Measurements from ENCODE around the gene ACOT6. TPM values are rescaled to one million over a fixed set of nuclear protein-coding genes. Genes with fewer than 3 reads are reported as not detected.
"Not testable (repeated sequence)": the region's sequence is repeated elsewhere in the genome, so short reads cannot be mapped to it uniquely, and the experiment has no call there.

The ACOT6 gene
- total RNA-seq, 2 experiments from 2014 or later, result not detected

- DNase-seq, H3K4me3 Mint-ChIP-seq, H3K9me3 Mint-ChIP-seq, POLR2A ChIA-PET, CTCF ChIA-PET, H3K27ac Mint-ChIP-seq, H3K27me3 Mint-ChIP-seq: not testable (repeated sequence)
- Mint-ChIP-seq H3K36me3 (ENCODE audit: low read depth) (peaks cover 19% of the 10 kb centered on the region), H3K4me1 (peaks cover 11% of the 10 kb centered on the region)
These were observed 38.1 kb upstream of the ACOT6 start for GRCh38 chr14:73574251-73574650.

- H3K27me3 Mint-ChIP-seq, result no peaks in the 10 kb centered on the region
- ChIA-PET CTCF (no interaction called here), POLR2A (no interaction called here)
- H3K36me3 Mint-ChIP-seq (ENCODE audit: low read depth), result peaks cover 21% of the 10 kb centered on the region
- H3K4me1 Mint-ChIP-seq, result no peaks in the 10 kb centered on the region
- no peak overlapping the region for H3K27ac Mint-ChIP-seq
- no peak for DNase-seq
- H3K4me3 Mint-ChIP-seq, result no peak overlapping the region
- H3K9me3 Mint-ChIP-seq, result no peaks in the 10 kb centered on the region
These were observed 35.9 kb upstream of the ACOT6 start for GRCh38 chr14:73576391-73576790.

GRCh38 chr14:73577214-73577613 is 35.1 kb upstream of the ACOT6 start:
- H3K36me3 Mint-ChIP-seq (ENCODE audit: low read depth), result peaks cover 21% of the 10 kb centered on the region
- POLR2A ChIA-PET, result interaction anchor here (1.1 kb wide), 1 partner anchor 8 kb away, joined by 5 read pairs; the partner anchor contains the start of gene ACOT2

GRCh38 chr14:73582102-73582979 is 30.0 kb upstream of the ACOT6 start:
- H3K27ac Mint-ChIP-seq; DNase-seq; CTCF ChIA-PET; H3K36me3 Mint-ChIP-seq (ENCODE audit: low read depth); POLR2A ChIA-PET; H3K4me1 Mint-ChIP-seq; H3K27me3 Mint-ChIP-seq; H3K4me3 Mint-ChIP-seq; H3K9me3 Mint-ChIP-seq: not testable (repeated sequence)

More at GRCh38 chr14:73577214-73577613, 35.1 kb upstream of the ACOT6 start:
- not testable (repeated sequence) for H3K9me3 Mint-ChIP-seq, H3K4me3 Mint-ChIP-seq, DNase-seq, H3K27me3 Mint-ChIP-seq, H3K27ac Mint-ChIP-seq, H3K4me1 Mint-ChIP-seq
- CTCF ChIA-PET, result interaction anchor here (1.4 kb wide), 1 partner anchor 9 kb away, joined by 5 read pairs; the partner anchor contains the start of gene ACOT2

GRCh38 chr14:73588695-73589094 is 23.6 kb upstream of the ACOT6 start:
- no peak for DNase-seq
- peaks cover 7% of the 10 kb centered on the region for H3K4me1 Mint-ChIP-seq
- H3K36me3 Mint-ChIP-seq (ENCODE audit: low read depth), result no peaks in the 10 kb centered on the region
- ChIA-PET POLR2A (no interaction called here), CTCF (interaction anchor here (3.2 kb wide), 1 partner anchor 19 kb away, joined by 22 read pairs; the partner anchor contains the start of gene ACOT2)
- H3K27ac Mint-ChIP-seq, result no peak overlapping the region
- H3K9me3 Mint-ChIP-seq, result no peaks in the 10 kb centered on the region
- peaks cover 2% of the 10 kb centered on the region for H3K27me3 Mint-ChIP-seq
- no peak overlapping the region for H3K4me3 Mint-ChIP-seq

GRCh38 chr14:73589116-73589515 is 23.2 kb upstream of the ACOT6 start:
- DNase-seq, result no peak
- POLR2A ChIA-PET, result interaction anchor here (0.8 kb wide), 1 partner anchor 21 kb away, joined by 4 read pairs; the partner anchor contains the start of gene ACOT2
- CTCF ChIA-PET, result interaction anchor here (0.6 to 3.2 kb wide), 3 partner anchors 19 to 81 kb away, joined by 4 to 22 read pairs (median 5); partner anchors contain the start of gene ACOT2
- Mint-ChIP-seq H3K4me3 (no peak overlapping the region), H3K27me3 (peaks cover 2% of the 10 kb centered on the region), H3K27ac (no peak overlapping the region), H3K9me3 (no peaks in the 10 kb centered on the region), H3K36me3 (ENCODE audit: low read depth) (no peaks in the 10 kb centered on the region), H3K4me1 (peaks cover 8% of the 10 kb centered on the region)

- ChIA-PET POLR2A (interaction anchor here (1.2 kb wide), 1 partner anchor 23 kb away, joined by 3 read pairs; no protein-coding TSS in a partner anchor), CTCF (interaction anchor here (3.2 kb wide), 1 partner anchor 21 kb away, joined by 22 read pairs; the partner anchor contains the start of gene ACOT2)
- H3K27ac Mint-ChIP-seq; H3K27me3 Mint-ChIP-seq; H3K4me1 Mint-ChIP-seq; H3K36me3 Mint-ChIP-seq (ENCODE audit: low read depth); H3K9me3 Mint-ChIP-seq; H3K4me3 Mint-ChIP-seq; DNase-seq: not testable (repeated sequence)
These were observed 21.7 kb upstream of the ACOT6 start for GRCh38 chr14:73590673-73591004.

- peaks cover 8% of the 10 kb centered on the region for H3K4me1 Mint-ChIP-seq
- no peaks in the 10 kb centered on the region for H3K36me3 Mint-ChIP-seq (ENCODE audit: low read depth)
- peaks cover 2% of the 10 kb centered on the region for H3K27me3 Mint-ChIP-seq
- peak within 1 kb of the TSS; percentile 62 for H3K4me3 Mint-ChIP-seq
- CTCF ChIA-PET, result interaction anchor here (0.6 to 1.3 kb wide), 4 partner anchors 21 to 83 kb away, joined by 3 to 8 read pairs (median 4); partner anchors contain the start of genes ACOT2 and ACOT6
- DNase-seq, result peak; percentile 54
- H3K27ac Mint-ChIP-seq, result peak within 1 kb of the TSS; percentile 53
- POLR2A ChIA-PET, result interaction anchor here (1.0 to 1.7 kb wide), 3 partner anchors 22 to 121 kb away, joined by 4 to 13 read pairs (median 6); partner anchors contain the start of genes ACOT2 and RIOX1
- H3K9me3 Mint-ChIP-seq, result no peaks in the 10 kb centered on the region
These were observed 20.4 kb upstream of the ACOT6 start, which contains the start of gene ACOT4 for GRCh38 chr14:73591690-73592449. TSS of gene ACOT4 (plus strand) at chr14:73591873. CDS start at chr14:73591960, 87 bp downstream.

- H3K4me3 Mint-ChIP-seq, result no peak overlapping the region
- POLR2A ChIA-PET, result interaction anchor here (2.1 kb wide), 1 partner anchor 18 kb away, joined by 5 read pairs; the partner anchor contains the start of gene ACOT6
- H3K4me1 Mint-ChIP-seq, result peaks cover 8% of the 10 kb centered on the region
- no peaks in the 10 kb centered on the region for H3K36me3 Mint-ChIP-seq (ENCODE audit: low read depth)
- peaks cover 2% of the 10 kb centered on the region for H3K27me3 Mint-ChIP-seq
- CTCF ChIA-PET, result interaction anchor here (1.1 kb wide), 1 partner anchor 18 kb away, joined by 4 read pairs; the partner anchor contains the start of gene ACOT6
- no peak overlapping the region for H3K27ac Mint-ChIP-seq
- DNase-seq, result no peak
- no peaks in the 10 kb centered on the region for H3K9me3 Mint-ChIP-seq
These were observed 17.8 kb upstream of the ACOT6 start for GRCh38 chr14:73594491-73594890.

GRCh38 chr14:73599499-73599898 is 12.8 kb upstream of the ACOT6 start:
- ChIA-PET POLR2A (no interaction called here), CTCF (interaction anchor here (0.5 kb wide), 1 partner anchor 30 kb away, joined by 3 read pairs; no protein-coding TSS in a partner anchor)
- Mint-ChIP-seq H3K36me3 (ENCODE audit: low read depth) (no peaks in the 10 kb centered on the region), H3K27ac (no peak overlapping the region), H3K4me3 (no peak overlapping the region), H3K27me3 (no peaks in the 10 kb centered on the region), H3K9me3 (no peaks in the 10 kb centered on the region), H3K4me1 (peaks cover 4% of the 10 kb centered on the region)
- no peak for DNase-seq

GRCh38 chr14:73602994-73603393 is 9.3 kb upstream of the ACOT6 start:
- no peaks in the 10 kb centered on the region for H3K9me3 Mint-ChIP-seq
- no peaks in the 10 kb centered on the region for H3K27me3 Mint-ChIP-seq
- H3K36me3 Mint-ChIP-seq (ENCODE audit: low read depth), result no peaks in the 10 kb centered on the region
- H3K4me1 Mint-ChIP-seq, result peaks cover 11% of the 10 kb centered on the region
- no peak overlapping the region for H3K27ac Mint-ChIP-seq
- POLR2A ChIA-PET, result no interaction called here
- CTCF ChIA-PET, result no interaction called here
- no peak overlapping the region for H3K4me3 Mint-ChIP-seq
- no peak for DNase-seq

- DNase-seq, result no peak
- H3K9me3 Mint-ChIP-seq, result no peaks in the 10 kb centered on the region
- H3K27me3 Mint-ChIP-seq, result peaks cover 9% of the 10 kb centered on the region
- H3K4me3 Mint-ChIP-seq, result no peak overlapping the region
- CTCF ChIA-PET, result interaction anchor here (0.6 to 1.7 kb wide), 3 partner anchors 35 to 462 kb away, joined by 3 to 5 read pairs (median 5); no protein-coding TSS in a partner anchor
- no peaks in the 10 kb centered on the region for H3K36me3 Mint-ChIP-seq (ENCODE audit: low read depth)
- no peak overlapping the region for H3K27ac Mint-ChIP-seq
- peaks cover 11% of the 10 kb centered on the region for H3K4me1 Mint-ChIP-seq
- POLR2A ChIA-PET, result interaction anchor here (1.0 kb wide), 1 partner anchor 17 kb away, joined by 3 read pairs; no protein-coding TSS in a partner anchor
These were observed 6.0 kb upstream of the ACOT6 start for GRCh38 chr14:73606271-73606670.
